IPS-15b (cell line): ENCODE results near the gene ZNF638.
"Not testable (repeated sequence)": the region's sequence is repeated elsewhere in the genome, so short reads cannot be mapped to it uniquely, and the experiment has no call there.

Experiments
- H3K27me3 ChIP-seq: one replicate; pipeline ENCODE4 v1.6.1; 2013; ENCODE audit warnings: low read length; ENCODE audit not compliant: control insufficient read depth, insufficient read depth
- H3K36me3 ChIP-seq: one replicate; pipeline ENCODE4 v1.6.1; 2013; ENCODE audit warnings: low read length; ENCODE audit not compliant: control insufficient read depth, insufficient read depth
- H3K4me1 ChIP-seq: one replicate; pipeline ENCODE4 v1.6.1; 2013; ENCODE audit warnings: mild to moderate bottlenecking, low read length; ENCODE audit not compliant: control insufficient read depth, insufficient read depth
- H3K4me3 ChIP-seq: one replicate; pipeline ENCODE4 v1.5.1; 2013; ENCODE audit warnings: low read depth, low read length
- H3K9ac ChIP-seq: one replicate; pipeline ENCODE4 v1.6.1; 2013; ENCODE audit warnings: low read depth, mild to moderate bottlenecking, low read length
- H3K9me3 ChIP-seq: one replicate; pipeline ENCODE4 v1.6.1; 2013; ENCODE audit warnings: mild to moderate bottlenecking, low read length; ENCODE audit not compliant: control insufficient read depth, insufficient read depth

ZNF638 gene

DNA sequence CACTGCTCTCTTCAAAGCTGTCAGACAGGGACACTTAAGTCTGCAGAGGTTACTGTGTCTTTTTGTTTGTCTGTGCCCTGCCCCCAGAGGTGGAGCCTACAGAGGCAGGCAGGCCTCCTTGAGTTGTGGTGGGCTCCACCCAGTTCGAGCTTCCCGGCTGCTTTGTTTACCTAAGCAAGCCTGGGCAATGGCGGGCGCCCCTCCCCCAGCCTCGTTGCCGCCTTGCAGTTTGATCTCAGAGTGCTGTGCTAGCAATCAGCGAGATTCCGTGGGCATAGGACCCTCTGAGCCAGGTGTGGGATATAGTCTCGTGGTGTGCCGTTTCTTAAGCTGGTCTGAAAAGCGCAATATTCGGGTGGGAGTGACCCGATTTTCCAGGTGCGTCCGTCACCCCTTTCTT is 85.3 kb downstream of the ZNF638 start:
- not testable (repeated sequence) for H3K36me3 ChIP-seq, H3K9me3 ChIP-seq, H3K9ac ChIP-seq, H3K4me1 ChIP-seq, H3K27me3 ChIP-seq
- peak overlapping the region; percentile 37 for H3K4me3 ChIP-seq

- peak overlapping the region; percentile 36 for H3K4me3 ChIP-seq
These were observed 86.0 kb downstream of the ZNF638 start for GRCh38 chr2:71417300-71418202.

DNA sequence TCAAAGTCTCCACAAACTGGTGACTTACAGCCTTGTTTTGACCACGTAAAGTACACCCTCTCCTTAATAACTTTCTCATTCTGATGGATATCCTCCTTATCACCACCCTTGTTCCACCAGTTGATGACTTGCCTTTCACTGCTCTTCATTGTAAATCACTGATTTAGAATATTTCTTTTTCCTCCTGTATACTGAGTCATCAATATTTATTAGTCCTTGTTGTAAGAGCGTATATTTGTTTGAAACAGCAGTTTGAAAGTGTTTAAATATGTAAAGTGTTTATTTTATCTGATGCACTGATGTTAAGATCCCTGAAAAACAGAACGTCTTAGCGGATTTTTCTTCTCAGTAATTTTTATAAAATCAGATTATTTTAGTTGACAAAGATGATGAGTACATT is 87.6 kb downstream of the ZNF638 start:
- Histone ChIP-seq H3K27me3 (no peaks in the 10 kb centered on the region), H3K36me3 (peaks cover 6% of the 10 kb centered on the region), H3K4me1 (peaks cover 5% of the 10 kb centered on the region), H3K9me3 (no peaks in the 10 kb centered on the region), H3K9ac (no peak overlapping the region), H3K4me3 (no peak overlapping the region)

More at GRCh38 chr2:71417300-71418202, 86.0 kb downstream of the ZNF638 start:
- Histone ChIP-seq H3K9me3 (no peaks in the 10 kb centered on the region), H3K27me3 (no peaks in the 10 kb centered on the region), H3K4me1 (peaks cover 5% of the 10 kb centered on the region), H3K36me3 (no peaks in the 10 kb centered on the region), H3K9ac (peak overlapping the region; percentile 85)

DNA sequence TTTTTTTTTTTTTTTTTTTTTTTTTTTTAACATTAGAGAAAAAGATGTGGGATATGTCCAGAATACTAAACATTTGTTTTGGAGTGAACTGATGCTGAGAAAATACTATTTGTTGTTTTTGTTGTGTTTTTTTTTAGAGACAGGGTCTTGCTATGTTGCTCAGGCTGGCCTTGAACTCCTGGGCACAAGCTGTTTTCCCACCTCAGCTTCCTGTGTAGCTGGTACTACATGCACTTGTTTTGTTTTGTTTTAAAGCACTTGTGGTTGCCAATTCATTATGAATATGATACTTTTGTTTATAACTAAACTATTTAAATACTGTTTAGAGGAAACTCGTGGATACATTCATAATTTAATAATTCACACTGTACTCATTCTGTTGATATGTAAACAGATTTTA is 88.4 kb downstream of the ZNF638 start:
- H3K4me1 ChIP-seq = peaks cover 5% of the 10 kb centered on the region
- H3K9me3 ChIP-seq = no peaks in the 10 kb centered on the region
- no peaks in the 10 kb centered on the region for H3K27me3 ChIP-seq
- H3K9ac ChIP-seq = no peak overlapping the region
- H3K36me3 ChIP-seq = peaks cover 6% of the 10 kb centered on the region
- H3K4me3 ChIP-seq = no peak overlapping the region

- Histone ChIP-seq H3K9me3 (no peaks in the 10 kb centered on the region), H3K4me1 (peaks cover 2% of the 10 kb centered on the region), H3K9ac (no peak overlapping the region), H3K27me3 (no peaks in the 10 kb centered on the region), H3K4me3 (no peak overlapping the region), H3K36me3 (peaks cover 6% of the 10 kb centered on the region)
These were observed 91.2 kb downstream of the ZNF638 start for GRCh38 chr2:71422786-71423185.

DNA sequence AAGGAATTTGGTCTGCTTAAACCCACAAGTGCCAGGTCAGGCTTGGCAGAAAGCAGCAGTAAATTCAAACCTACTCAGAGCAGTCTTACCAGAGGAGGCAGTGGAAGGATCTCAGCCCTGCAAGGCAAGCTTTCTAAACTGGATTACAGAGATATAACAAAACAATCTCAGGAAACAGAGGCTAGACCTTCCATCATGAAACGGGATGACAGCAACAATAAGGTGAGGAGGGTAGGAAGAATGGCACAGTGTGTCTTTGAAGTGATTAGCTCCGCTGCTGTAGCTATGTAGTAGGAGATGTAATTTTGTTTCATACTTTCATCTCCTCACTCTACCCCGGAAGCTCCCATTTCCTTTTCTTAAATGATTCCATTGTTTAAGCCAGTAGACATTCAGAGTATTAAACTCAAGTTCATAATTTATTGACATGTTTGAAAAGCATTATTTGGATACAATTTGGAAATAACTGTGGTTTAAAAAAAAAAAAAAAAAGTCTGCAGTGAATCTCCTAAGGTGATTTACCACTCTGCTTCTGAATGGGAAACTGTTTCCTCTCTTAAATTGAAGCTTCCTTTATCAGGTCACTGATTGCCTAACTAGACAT is 92.3 kb downstream of the ZNF638 start:
- no peaks in the 10 kb centered on the region for H3K4me1 ChIP-seq
- H3K27me3 ChIP-seq = no peaks in the 10 kb centered on the region
- no peak overlapping the region for H3K4me3 ChIP-seq
- H3K36me3 ChIP-seq = peaks cover 6% of the 10 kb centered on the region
- no peaks in the 10 kb centered on the region for H3K9me3 ChIP-seq
- no peak overlapping the region for H3K9ac ChIP-seq

DNA sequence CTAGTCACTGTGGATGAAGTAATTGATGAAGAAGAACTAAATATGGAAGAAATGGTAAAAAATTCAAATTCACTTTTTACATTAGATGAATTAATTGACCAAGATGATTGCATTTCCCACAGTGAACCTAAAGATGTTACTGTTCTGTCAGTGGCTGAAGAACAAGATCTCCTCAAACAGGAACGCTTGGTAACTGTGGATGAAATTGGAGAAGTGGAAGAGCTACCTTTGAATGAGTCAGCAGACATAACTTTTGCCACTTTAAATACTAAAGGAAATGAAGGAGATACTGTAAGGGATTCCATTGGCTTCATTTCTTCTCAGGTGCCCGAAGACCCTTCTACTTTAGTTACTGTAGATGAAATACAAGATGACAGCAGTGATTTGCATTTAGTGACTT is 95.1 kb downstream of the ZNF638 start:
- Histone ChIP-seq H3K4me3 (no peak overlapping the region), H3K27me3 (no peaks in the 10 kb centered on the region), H3K36me3 (peaks cover 6% of the 10 kb centered on the region), H3K9ac (no peak overlapping the region), H3K9me3 (no peaks in the 10 kb centered on the region), H3K4me1 (no peaks in the 10 kb centered on the region)

- H3K4me3 ChIP-seq = no peak overlapping the region
- H3K9ac ChIP-seq = no peak overlapping the region
- H3K36me3 ChIP-seq = peaks cover 5% of the 10 kb centered on the region
- H3K4me1 ChIP-seq = no peaks in the 10 kb centered on the region
- no peaks in the 10 kb centered on the region for H3K27me3 ChIP-seq
- H3K9me3 ChIP-seq = no peaks in the 10 kb centered on the region
These were observed 97.1 kb downstream of the ZNF638 start for GRCh38 chr2:71428472-71429383.

GRCh38 chr2:71445142-71445541 is 113.6 kb downstream of the ZNF638 start:
- H3K4me3 ChIP-seq, H3K4me1 ChIP-seq, H3K36me3 ChIP-seq, H3K9ac ChIP-seq, H3K27me3 ChIP-seq, H3K9me3 ChIP-seq: not testable (repeated sequence)

DNA sequence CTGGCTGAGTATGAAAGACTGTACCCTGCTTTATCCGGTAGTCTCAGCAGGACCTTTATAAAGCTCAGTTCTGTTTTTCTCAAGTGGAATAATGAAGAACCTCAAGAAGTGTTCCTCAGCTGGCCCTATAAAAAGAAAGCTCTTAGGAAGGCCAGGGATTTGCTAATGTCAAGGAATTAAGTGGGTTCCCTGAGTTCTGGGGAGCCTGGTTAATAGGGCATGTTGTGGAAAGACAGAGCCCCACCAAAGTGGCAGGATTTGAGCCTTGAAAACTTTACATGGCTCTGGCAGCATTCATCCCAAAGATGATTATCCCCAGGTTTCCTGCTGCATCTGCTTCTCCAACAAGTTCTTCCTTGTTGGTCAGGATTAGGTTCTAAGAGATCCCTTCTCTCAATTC is 114.9 kb downstream of the ZNF638 start:
- Histone ChIP-seq H3K4me1 (no peaks in the 10 kb centered on the region), H3K9ac (no peak overlapping the region), H3K27me3 (peaks cover 12% of the 10 kb centered on the region), H3K4me3 (no peak overlapping the region), H3K36me3 (no peaks in the 10 kb centered on the region), H3K9me3 (no peaks in the 10 kb centered on the region)

DNA sequence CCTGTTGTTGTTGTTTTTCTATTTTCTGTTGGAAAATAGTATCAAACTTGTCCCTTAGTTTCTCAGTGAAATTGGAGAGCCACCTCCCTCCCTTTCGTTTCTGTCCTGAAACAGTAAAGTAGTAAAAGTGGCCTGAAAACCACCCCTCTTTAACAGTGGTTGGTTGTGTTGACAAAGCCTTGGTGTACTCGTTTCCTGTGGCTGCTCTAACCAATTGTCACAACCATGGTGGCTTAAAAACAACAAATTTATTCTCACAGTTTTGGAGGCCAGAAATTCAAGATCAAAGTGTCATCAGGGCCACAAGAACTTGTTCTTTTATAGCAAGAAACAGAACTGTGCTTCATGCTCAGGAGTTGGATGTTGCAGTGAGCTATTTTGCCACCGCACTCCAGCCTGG is 117.8 kb downstream of the ZNF638 start:
- H3K36me3 ChIP-seq = no peaks in the 10 kb centered on the region
- no peaks in the 10 kb centered on the region for H3K9me3 ChIP-seq
- no peak overlapping the region for H3K4me3 ChIP-seq
- H3K27me3 ChIP-seq = peaks cover 33% of the 10 kb centered on the region
- no peak overlapping the region for H3K9ac ChIP-seq
- H3K4me1 ChIP-seq = peaks cover 9% of the 10 kb centered on the region
